GM13977 (cell line): ENCODE measurements around the gene LRIT1.

Experiments
- DNase-seq: peaks from one replicate; pipeline ENCODE4 v3.0.0; 2012; ENCODE audit warnings: low spot score
- in situ Hi-C: fragments of 300-500 bp; cut with MboI; formaldehyde crosslinking; loops from one replicate; pipeline ENCODE4 v1.12.0; 2022; ENCODE audit warnings: low sequenced_read_pairs, low pct_unique_long_range_greater_than_20kb, mixed read lengths, inconsistent platforms; ENCODE audit not compliant: unreplicated experiment
- TF ChIP-seq, protein P1 (sequence below): IDR thresholded peaks from 2 replicates; pipeline ENCODE4 v1.5.1; 2012; ENCODE audit warnings: mild to moderate bottlenecking, control low read depth; ENCODE audit not compliant: insufficient read depth; ENCODE audit errors: extremely low read depth, missing control alignments

Gene LRIT1

DNA sequence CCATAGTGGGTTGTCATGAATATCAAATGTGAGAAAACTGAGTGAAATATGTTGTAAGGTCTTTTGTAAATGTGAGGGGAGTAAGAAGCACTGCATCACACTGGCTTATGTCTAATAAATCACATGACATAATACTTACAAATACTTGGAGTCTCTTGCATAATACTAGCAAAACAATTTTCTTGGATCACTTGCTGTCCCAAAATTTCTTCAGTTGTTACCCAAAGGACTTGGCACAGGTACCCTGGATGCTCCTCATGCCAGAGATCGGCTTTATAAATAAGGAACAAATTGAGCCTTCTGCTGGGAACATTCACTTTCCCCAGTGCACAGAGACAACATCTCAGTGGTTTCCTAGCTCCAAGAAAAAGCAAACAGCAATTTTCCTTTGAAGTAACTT, 11.0 kb downstream of the LRIT1 start:
- in situ Hi-C loops = no loop called here
- TF ChIP-seq, protein P1, sequence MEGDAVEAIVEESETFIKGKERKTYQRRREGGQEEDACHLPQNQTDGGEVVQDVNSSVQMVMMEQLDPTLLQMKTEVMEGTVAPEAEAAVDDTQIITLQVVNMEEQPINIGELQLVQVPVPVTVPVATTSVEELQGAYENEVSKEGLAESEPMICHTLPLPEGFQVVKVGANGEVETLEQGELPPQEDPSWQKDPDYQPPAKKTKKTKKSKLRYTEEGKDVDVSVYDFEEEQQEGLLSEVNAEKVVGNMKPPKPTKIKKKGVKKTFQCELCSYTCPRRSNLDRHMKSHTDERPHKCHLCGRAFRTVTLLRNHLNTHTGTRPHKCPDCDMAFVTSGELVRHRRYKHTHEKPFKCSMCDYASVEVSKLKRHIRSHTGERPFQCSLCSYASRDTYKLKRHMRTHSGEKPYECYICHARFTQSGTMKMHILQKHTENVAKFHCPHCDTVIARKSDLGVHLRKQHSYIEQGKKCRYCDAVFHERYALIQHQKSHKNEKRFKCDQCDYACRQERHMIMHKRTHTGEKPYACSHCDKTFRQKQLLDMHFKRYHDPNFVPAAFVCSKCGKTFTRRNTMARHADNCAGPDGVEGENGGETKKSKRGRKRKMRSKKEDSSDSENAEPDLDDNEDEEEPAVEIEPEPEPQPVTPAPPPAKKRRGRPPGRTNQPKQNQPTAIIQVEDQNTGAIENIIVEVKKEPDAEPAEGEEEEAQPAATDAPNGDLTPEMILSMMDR = no peak
- DNase-seq = no peak

DNA sequence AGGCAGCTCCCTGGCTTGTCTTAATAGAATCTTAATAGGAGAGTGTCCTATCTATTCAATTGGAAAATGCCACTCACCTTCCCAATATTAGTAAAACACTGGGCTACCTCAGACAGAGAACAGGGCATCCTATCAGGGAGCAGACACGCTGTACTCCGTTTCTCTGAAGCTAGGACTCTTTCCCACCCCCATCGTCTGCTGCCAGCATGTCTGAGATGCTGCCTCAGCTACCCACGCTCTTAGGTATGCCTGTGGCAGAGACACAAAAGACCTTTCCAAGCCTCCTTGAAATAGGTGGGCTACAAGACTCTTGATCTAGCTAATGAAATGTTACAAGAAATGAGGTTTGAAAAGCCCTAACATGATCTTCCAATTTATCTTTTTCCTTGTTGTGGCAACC, 13.5 kb downstream of the LRIT1 start:
- in situ Hi-C loops = no loop called here
- DNase-seq = no peak
- TF ChIP-seq, protein P1 = no peak

DNA sequence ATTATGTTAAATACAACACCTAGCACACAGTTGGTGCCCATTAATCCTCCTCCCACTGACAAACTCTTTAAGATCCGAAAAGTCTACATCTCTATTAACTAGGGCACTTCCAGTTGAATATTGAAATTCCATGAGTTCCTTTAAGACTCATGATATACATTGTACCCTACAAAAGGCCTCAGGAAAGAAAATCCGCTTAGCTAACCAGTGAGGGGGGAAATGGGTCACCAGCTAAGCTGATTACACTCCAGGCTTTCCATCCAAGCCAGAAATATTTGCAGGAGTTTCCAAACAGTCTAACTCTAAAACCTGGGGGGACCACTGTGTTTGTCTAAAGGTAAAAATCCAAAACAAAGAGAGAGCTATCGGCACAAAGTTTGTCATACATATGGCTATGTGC, 14.7 kb downstream of the LRIT1 start:
- in situ Hi-C loops = no loop called here
- TF ChIP-seq, protein P1 = no peak
- DNase-seq = no peak

DNA sequence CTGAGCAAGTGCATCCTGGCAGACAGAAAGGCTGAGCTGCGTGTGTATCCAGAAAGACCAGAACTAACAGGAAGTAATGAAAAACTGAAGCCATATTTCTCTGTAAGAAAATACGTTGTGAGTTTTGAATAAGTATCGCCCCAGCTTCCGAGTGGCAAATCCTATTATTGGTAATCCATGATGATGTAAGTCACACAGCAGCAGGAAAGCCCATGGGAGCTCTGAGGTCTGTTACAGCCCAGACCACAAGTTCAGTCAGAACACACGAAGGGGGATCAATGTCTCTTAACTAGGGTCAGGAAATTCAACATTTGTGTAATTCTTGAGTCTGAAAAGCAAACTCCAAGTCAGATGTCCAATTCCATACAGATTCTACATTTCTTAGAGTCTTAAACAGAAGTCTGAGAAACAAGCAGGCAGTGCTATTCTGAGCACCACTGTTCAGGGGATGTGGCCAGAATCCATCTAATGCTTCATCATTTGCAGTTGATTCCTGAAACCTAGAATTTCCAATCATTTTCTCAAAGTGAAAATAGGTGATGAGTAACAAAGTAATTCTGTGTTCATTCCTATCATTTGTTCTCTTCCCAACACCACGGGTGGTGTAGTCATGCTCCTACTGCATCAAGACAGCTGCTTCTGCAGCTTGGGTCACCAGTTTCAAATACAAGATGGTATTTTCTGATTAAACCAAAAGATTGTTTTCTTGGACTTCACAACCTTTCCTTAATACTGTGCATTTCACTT, 15.7 kb downstream of the LRIT1 start, which contains the start of gene LRIT2:
Gene LRIT2, minus strand, starts transcription at position 118 of the 747 bp plus-strand sequence. Its CDS starts 24 bp downstream, at position 94.
- TF ChIP-seq, protein P1 = no peak
- in situ Hi-C loops = no loop called here
- DNase-seq = no peak

DNA sequence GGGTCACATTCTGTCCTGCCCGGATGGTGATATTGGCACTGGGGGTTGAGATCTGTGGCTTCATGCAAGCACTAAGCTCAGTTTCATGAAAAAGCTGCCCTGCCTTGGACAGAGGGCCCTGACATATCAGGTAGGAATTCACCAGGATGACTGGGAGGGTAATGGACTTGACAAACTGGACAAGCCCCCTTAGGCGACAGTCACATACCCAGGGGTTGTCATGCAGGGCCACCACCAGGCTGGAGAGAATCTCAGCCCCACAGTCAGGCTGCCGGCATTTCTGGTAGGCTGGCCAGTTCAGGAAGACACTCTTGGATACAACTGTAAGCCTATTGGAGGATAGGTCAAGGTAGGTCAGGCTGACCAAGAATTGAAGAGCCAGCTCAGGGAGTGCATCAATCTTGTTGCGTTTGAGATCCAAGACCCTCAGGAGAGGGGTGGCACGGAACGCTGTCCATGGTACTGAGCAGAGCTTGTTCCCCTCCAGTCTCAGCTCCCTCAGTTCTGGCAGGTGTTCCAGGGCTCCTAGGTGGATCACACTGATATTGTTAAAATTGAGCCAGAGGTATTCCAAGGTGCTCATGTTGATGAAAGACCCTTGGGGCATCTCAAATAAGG, 16.8 kb downstream of the LRIT1 start:
- TF ChIP-seq, protein P1 = no peak
- in situ Hi-C loops = no loop called here
- DNase-seq = no peak

DNA sequence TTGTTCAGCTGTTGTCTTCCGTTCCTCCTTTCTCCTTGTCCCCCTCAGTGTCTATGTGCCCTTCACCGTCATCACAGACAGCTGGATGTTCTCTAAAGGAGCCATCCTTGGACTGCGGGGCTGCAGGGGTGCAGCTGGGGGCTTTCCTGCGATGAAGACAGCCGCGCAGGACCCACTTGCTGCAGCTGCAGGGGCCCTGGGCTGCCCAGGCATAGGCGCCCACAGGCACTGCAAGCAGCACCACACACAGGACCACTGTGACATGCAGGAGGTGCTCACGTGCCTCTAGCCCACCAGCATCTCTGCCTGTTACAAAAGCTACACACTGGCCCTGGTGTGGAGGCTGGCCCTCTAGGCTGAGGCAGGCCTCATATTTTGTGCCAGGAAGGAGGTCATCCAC, 19.4 kb downstream of the LRIT1 start:
- no peak for DNase-seq
- TF ChIP-seq, protein P1 = no peak
- in situ Hi-C loops = no loop called here
